K562 (cell line): Measurements from ENCODE around the gene DOCK7. TPM values are rescaled to one million over a fixed set of nuclear protein-coding genes. Genes with fewer than 3 reads are reported as not detected.

Source experiments
- BRD4 ChIP-seq: fragments of 200-600 bp; sonication (generic); IDR thresholded peaks from 2 replicates; pipeline ENCODE4 v1.6.1; 2017; ENCODE audit warnings: inconsistent platforms
- DEAF1 ChIP-seq: fragments of 450-650 bp; formaldehyde crosslinking; IDR thresholded peaks from 2 replicates; pipeline ENCODE4 v1.4.0; 2020; ENCODE audit warnings: mild to moderate bottlenecking, moderate library complexity
- FOSL1 ChIP-seq: fragments of 200-800 bp; sonication (Bioruptor generic); conservative IDR thresholded peaks from 2 replicates; pipeline ENCODE4 v1.6.1; 2016; ENCODE audit warnings: missing genetic modification characterization, missing compliant biosample characterization
- FOXA3 ChIP-seq, 2 experiments: fragments of 450-650 bp in 1 of 2; sonication (generic) in 1 of 2; formaldehyde crosslinking; IDR thresholded peaks in 1 of 2; conservative IDR thresholded peaks in 1 of 2; 2 replicates each; pipeline versions ENCODE4 v1.4.0 to v1.8.0; 2020 to 2022; ENCODE audit warnings: mild to moderate bottlenecking in 2 of 2, missing genetic modification reagents in 1 of 2
- GATA2 ChIP-seq: sonication (generic); formaldehyde crosslinking; IDR thresholded peaks from 2 replicates; pipeline ENCODE4 v1.4.0; 2020; ENCODE audit warnings: mild to moderate bottlenecking, missing genetic modification reagents
- HNRNPH1 ChIP-seq: fragments of 200-400 bp; formaldehyde crosslinking; optimal IDR thresholded peaks from 2 replicates; pipeline ENCODE3; 2017; ENCODE audit warnings: low read depth, mild to moderate bottlenecking, low read length, moderate library complexity
- MITF ChIP-seq: IDR thresholded peaks from 2 replicates; pipeline ENCODE4 v1.6.1; 2014; ENCODE audit warnings: antibody characterized with exemption
- MTA2 ChIP-seq: fragments of 450-650 bp; IDR thresholded peaks from 2 replicates; pipeline ENCODE4 v1.6.1; 2016; ENCODE audit warnings: low read depth
- SMARCE1 ChIP-seq: fragments of 450-650 bp; IDR thresholded peaks from 2 replicates; pipeline ENCODE4 v1.7.1; 2016; ENCODE audit warnings: mild to moderate bottlenecking
- ZNF274 ChIP-seq: IDR thresholded peaks from 2 replicates; pipeline ENCODE4 v1.6.1; 2011; ENCODE audit warnings: low read depth, mild to moderate bottlenecking, low read length, moderate library complexity, borderline replicate concordance
- ZNF57 ChIP-seq: fragments of 450-650 bp; formaldehyde crosslinking; IDR thresholded peaks from 2 replicates; pipeline ENCODE4 v1.4.0; 2020; ENCODE audit warnings: mild to moderate bottlenecking, moderate library complexity
- ZNF584 ChIP-seq: fragments of 200-800 bp; sonication (Bioruptor generic); IDR thresholded peaks from 2 replicates; pipeline ENCODE4 v1.6.1; 2016; ENCODE audit warnings: low read depth, mild to moderate bottlenecking, missing genetic modification characterization, missing compliant biosample characterization
- ZNF644 ChIP-seq: fragments of 200-800 bp; sonication (Bioruptor generic); IDR thresholded peaks from 2 replicates; pipeline ENCODE4 v1.6.1; 2016; ENCODE audit warnings: low read depth, missing genetic modification characterization, missing compliant biosample characterization
- ZZZ3 ChIP-seq: fragments of 450-650 bp; IDR thresholded peaks from 2 replicates; pipeline ENCODE4 v1.6.1; 2016; ENCODE audit warnings: antibody characterized with exemption, mild to moderate bottlenecking, moderate library complexity
- polyA plus RNA-seq, 8 experiments: library from polyadenylated mRNA; depleted of rRNA in 4 of 8; stranded (reverse) in 5 of 8; unstranded in 3 of 8; fragments of >200 nt; fragmentation: Nextera tagmentation in 2 of 8; fragmentation: Illumina TruSeq in 1 of 8; extraction: Ambion mirVana in 2 of 8; extraction: Trizol in 1 of 8; gene quantifications; 2 replicates each; pipeline versions ENCODE4 v1.2.1 to v1.2.3, GENCODE V29; 2011 to 2014; ENCODE audit warnings: inconsistent platforms in 1 of 8, missing spikeins in 1 of 8
- total RNA-seq, 7 experiments: library from RNA; depleted of rRNA in 6 of 7; stranded (reverse); fragments of >200 nt in 6 of 7; fragmentation: Illumina TruSeq in 2 of 7; extraction: Trizol in 2 of 7; gene quantifications; 2 replicates each; pipeline versions ENCODE4 v1.2.1 to v1.2.3, GENCODE V29; 2011 to 2021; ENCODE audit warnings: low replicate concordance in 1 of 7
- TF ChIP-seq, protein P1 (sequence below): fragments of 450-650 bp; IDR thresholded peaks from 2 replicates; pipeline ENCODE4 v1.7.1; 2018; ENCODE audit warnings: mild to moderate bottlenecking, low read depth; ENCODE audit not compliant: partially characterized antibody
- TF ChIP-seq, protein P2 (sequence below): IDR thresholded peaks from 2 replicates; pipeline ENCODE4 v1.6.1; 2011; ENCODE audit warnings: borderline replicate concordance, low read depth, mild to moderate bottlenecking, moderate library complexity, low read length; ENCODE audit not compliant: insufficient read depth, poor library complexity, severe bottlenecking
- TF ChIP-seq, protein P3 (sequence below): fragments of 450-650 bp; formaldehyde crosslinking; conservative IDR thresholded peaks from 2 replicates; pipeline ENCODE4 v1.4.0; 2022; ENCODE audit warnings: mild to moderate bottlenecking, missing genetic modification characterization

DOCK7 gene
- total and polyA plus RNA-seq, 9 of the 15 experiments (the other 6 are each of a cell fraction or from before 2014, with no cell fraction given): 4.9 to 35.1 (median 12.6) TPM

GRCh38 chr1:62436039-62436465 lies 252.1 kb downstream of the DOCK7 start (continued):
- TF ChIP-seq, protein P1, sequence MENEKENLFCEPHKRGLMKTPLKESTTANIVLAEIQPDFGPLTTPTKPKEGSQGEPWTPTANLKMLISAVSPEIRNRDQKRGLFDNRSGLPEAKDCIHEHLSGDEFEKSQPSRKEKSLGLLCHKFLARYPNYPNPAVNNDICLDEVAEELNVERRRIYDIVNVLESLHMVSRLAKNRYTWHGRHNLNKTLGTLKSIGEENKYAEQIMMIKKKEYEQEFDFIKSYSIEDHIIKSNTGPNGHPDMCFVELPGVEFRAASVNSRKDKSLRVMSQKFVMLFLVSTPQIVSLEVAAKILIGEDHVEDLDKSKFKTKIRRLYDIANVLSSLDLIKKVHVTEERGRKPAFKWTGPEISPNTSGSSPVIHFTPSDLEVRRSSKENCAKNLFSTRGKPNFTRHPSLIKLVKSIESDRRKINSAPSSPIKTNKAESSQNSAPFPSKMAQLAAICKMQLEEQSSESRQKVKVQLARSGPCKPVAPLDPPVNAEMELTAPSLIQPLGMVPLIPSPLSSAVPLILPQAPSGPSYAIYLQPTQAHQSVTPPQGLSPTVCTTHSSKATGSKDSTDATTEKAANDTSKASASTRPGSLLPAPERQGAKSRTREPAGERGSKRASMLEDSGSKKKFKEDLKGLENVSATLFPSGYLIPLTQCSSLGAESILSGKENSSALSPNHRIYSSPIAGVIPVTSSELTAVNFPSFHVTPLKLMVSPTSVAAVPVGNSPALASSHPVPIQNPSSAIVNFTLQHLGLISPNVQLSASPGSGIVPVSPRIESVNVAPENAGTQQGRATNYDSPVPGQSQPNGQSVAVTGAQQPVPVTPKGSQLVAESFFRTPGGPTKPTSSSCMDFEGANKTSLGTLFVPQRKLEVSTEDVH: no peak
- TF ChIP-seq ZNF644 (tag) (no peak), FOXA3 (CRISPR knock-in tag; conservative IDR thresholded peaks at IDR 0.05 in 1 of 2, IDR thresholded peaks at IDR 0.05 in 1 of 2) (no peak), HNRNPH1 (no peak), FOSL1 (no peak), SMARCE1 (0 out of 2 replicates have a peak, but pooled peaks have one; percentile 15), ZZZ3 (peak; percentile 80; the same call in 1 of the 2 replicates), MTA2 (no peak), ZNF584 (CRISPR knock-in tag) (no peak), MITF (no peak), GATA2 (CRISPR knock-in tag) (no peak), ZNF57 (CRISPR knock-in tag) (no peak), DEAF1 (CRISPR knock-in tag) (no peak), ZNF274 (no peak), BRD4 (peak; percentile 86; the same call in 1 of the 2 replicates)
- TF ChIP-seq, protein P2, sequence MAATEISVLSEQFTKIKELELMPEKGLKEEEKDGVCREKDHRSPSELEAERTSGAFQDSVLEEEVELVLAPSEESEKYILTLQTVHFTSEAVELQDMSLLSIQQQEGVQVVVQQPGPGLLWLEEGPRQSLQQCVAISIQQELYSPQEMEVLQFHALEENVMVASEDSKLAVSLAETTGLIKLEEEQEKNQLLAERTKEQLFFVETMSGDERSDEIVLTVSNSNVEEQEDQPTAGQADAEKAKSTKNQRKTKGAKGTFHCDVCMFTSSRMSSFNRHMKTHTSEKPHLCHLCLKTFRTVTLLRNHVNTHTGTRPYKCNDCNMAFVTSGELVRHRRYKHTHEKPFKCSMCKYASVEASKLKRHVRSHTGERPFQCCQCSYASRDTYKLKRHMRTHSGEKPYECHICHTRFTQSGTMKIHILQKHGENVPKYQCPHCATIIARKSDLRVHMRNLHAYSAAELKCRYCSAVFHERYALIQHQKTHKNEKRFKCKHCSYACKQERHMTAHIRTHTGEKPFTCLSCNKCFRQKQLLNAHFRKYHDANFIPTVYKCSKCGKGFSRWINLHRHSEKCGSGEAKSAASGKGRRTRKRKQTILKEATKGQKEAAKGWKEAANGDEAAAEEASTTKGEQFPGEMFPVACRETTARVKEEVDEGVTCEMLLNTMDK: no peak
- TF ChIP-seq, protein P3, sequence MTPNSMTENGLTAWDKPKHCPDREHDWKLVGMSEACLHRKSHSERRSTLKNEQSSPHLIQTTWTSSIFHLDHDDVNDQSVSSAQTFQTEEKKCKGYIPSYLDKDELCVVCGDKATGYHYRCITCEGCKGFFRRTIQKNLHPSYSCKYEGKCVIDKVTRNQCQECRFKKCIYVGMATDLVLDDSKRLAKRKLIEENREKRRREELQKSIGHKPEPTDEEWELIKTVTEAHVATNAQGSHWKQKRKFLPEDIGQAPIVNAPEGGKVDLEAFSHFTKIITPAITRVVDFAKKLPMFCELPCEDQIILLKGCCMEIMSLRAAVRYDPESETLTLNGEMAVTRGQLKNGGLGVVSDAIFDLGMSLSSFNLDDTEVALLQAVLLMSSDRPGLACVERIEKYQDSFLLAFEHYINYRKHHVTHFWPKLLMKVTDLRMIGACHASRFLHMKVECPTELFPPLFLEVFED (CRISPR knock-in tag): no peak
